GM10248 (cell line): ENCODE measurements around the gene SMTNL2.
A peak's percentile ranks its signal among the peaks of the same experiment; 100 is the strongest.

Experiments
- CTCF ChIA-PET: fragments of 300-600 bp; sonication (Branson Sonifier 250); formaldehyde crosslinking; extraction: SDS; loops from one replicate; lab custom pipeline; 2021; ENCODE audit warnings: antibody characterized with exemption; lab: Yijun Ruan, JAX
- POLR2A ChIA-PET: fragments of 350-650 bp; sonication (Branson Sonifier 250); formaldehyde crosslinking; extraction: SDS; loops from one replicate; lab custom pipeline; 2020; ENCODE audit warnings: antibody characterized with exemption; lab: Yijun Ruan, JAX
- DNase-seq: peaks from one replicate; pipeline ENCODE4 v3.0.0; 2012; ENCODE audit errors: extremely low spot score
- TF ChIP-seq, protein P1 (sequence below): IDR thresholded peaks from 2 replicates; pipeline ENCODE4 v1.5.1; 2012; ENCODE audit warnings: mild to moderate bottlenecking, low read depth; ENCODE audit errors: extremely low read depth, missing control alignments, control extremely low read depth

The SMTNL2 gene

DNA sequence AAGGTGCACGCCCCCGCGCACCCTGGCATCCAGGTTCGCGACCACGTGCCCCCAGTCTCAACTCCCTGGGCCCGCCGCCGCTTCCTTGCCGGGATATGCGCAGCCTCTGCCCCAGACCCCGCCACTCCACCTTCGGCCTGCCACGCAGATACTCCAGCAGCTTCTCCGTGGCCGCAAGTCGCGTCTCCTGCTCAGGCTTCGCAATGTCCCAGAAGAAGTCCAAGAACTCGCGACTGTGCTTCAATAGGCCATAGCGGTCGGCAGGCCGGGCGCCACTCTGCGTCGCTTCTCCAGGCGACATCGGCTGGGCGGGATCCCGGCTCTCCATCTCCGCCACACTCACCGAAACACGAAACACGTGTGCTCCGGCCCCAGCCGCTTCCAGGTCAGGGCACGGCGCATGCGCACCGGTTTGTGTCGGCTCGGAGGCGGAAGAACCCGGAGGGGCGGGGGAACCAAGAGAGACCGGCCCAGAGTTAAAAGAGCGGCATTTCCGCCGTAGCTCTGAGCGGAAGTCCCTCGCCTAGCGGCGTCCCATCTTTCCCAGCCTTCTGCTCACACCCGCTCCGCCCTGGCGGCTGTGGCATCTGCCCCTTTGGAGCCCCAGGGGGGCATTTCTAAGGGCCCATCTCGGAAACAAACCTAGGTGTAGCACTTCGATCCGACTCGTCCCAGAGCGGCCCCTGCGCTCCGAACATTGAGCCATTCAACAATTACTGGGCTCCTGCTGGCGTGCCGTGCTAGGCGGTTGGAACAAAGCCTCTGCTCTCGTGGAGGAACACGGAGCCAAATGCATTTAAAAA is 29.1 kb upstream of the SMTNL2 start, which contains the start of gene MYBBP1A:
TSS of gene MYBBP1A (minus strand) at position 388 of the 803 bp plus-strand sequence. CDS start at position 328, 60 bp downstream.
- TF ChIP-seq, protein P1, sequence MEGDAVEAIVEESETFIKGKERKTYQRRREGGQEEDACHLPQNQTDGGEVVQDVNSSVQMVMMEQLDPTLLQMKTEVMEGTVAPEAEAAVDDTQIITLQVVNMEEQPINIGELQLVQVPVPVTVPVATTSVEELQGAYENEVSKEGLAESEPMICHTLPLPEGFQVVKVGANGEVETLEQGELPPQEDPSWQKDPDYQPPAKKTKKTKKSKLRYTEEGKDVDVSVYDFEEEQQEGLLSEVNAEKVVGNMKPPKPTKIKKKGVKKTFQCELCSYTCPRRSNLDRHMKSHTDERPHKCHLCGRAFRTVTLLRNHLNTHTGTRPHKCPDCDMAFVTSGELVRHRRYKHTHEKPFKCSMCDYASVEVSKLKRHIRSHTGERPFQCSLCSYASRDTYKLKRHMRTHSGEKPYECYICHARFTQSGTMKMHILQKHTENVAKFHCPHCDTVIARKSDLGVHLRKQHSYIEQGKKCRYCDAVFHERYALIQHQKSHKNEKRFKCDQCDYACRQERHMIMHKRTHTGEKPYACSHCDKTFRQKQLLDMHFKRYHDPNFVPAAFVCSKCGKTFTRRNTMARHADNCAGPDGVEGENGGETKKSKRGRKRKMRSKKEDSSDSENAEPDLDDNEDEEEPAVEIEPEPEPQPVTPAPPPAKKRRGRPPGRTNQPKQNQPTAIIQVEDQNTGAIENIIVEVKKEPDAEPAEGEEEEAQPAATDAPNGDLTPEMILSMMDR: no peak
- DNase-seq: peak; percentile 100
- POLR2A ChIA-PET: interaction anchor here (0.6 kb wide), 1 partner anchor 17 kb away, joined by 5 read pairs; no protein-coding TSS in a partner anchor
- CTCF ChIA-PET: interaction anchor here (1.0 to 4.7 kb wide), 3 partner anchors 11 to 348 kb away, joined by 3 to 61 read pairs (median 3); no protein-coding TSS in a partner anchor

DNA sequence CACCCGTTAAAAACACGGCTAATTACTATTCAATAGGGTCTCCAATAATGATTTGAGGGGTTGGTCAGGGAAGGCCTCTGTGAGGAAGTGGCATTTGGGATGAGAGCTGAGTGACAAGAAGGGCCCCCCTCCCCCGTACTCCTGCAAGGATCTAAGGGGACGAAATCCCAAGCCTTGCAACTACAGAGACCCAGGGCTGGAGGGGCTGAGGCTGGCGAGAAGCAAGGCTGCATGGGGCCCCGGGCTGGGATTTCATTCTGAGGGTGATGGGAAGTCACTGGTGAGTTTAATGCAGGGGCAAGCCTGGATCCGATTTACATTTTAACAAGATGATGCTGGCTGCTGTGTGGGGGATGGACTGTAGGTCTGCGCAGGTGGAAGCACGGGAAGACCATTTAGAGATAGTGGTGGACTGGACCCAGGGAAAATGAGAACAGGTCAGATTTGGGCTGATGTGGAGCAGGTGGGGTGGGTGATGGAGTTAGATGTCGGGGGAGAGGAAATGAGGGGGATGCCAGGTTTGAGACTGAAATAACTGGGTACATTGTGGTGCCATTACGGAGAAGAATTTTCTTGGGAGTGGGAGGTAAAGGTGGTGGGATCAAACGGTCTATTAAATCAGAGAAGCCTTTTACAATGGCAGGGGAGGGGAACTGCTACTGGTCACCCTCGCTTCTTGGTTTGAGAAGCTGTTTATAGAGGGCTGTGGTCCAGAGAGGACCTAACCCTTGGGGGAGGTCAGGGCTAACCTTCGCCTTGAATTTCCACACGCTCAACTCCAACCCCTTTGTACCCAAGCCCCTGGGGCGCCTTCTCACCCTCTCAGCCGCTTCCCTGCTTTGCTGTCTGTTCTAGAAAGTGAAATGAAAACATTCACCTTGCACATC is 28.2 kb upstream of the SMTNL2 start:
- CTCF ChIA-PET: interaction anchor here (1.0 to 4.7 kb wide), 2 partner anchors 10 to 71 kb away, joined by 3 to 61 read pairs; no protein-coding TSS in a partner anchor
- POLR2A ChIA-PET: no interaction called here
- no peak for DNase-seq
- TF ChIP-seq, protein P1: no peak

DNA sequence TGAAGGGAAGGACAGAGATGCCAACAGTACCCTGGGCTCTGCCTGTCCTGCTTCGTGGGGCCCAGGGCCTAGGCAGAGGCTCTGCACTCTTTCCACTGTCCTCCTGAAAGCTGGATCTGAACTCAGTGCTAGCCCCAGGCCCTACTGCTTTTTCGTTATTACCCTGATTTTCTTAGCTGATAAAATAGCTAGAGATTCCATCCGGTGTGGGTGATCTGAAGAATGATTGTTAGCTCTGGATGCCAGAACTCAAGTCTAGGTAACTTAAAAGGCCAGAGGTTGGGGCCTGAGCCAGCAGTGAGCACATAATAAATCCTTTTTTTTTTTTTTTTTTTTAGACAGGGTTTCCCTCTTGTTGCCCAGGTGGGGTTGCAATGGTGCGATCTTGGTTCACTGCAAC is 27.3 kb upstream of the SMTNL2 start:
- TF ChIP-seq, protein P1: no peak
- no peak for DNase-seq
- ChIA-PET CTCF (interaction anchor here (1.4 to 4.7 kb wide), 2 partner anchors 9 to 153 kb away, joined by 3 to 61 read pairs; partner anchors contain the start of gene ARRB2), POLR2A (interaction anchor here (1.2 kb wide), 1 partner anchor 233 kb away, joined by 3 read pairs; no protein-coding TSS in a partner anchor)

DNA sequence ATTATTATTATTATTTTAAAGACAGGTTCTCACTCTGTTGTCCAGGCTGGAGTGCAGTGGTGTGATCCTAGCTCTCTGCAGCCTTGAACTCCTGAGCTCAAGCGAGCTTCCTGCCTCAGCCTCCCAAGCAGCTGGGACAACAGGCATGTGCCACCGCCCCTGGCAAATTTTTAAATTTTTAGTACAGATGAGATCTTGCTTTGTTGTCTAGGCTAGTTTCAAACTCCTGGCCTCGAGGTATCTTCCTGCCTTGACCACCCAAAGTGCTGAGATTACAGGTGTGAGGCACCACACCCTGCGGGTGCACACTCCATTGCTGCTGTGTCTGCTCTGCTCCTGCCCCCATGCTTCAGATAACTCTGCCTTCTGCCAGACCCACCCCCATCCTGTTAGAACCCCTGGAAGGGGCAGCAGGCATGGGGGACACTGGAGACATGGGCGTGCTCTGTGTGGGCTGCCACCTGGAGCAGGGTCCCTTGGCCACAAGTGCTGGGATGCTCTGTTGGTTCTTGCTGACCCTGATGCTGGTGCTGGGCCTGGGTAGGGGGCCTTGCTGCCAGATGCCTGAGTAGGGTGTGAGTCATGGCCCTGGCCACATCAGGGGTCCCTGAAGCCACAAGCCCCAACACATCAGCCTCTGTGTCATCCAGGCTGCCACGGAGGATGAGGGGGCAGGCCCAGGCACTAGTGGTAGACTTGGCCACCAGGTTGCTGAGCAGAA is 26.5 kb upstream of the SMTNL2 start:
- no peak for DNase-seq
- CTCF ChIA-PET: interaction anchor here (1.4 to 4.7 kb wide), 2 partner anchors 9 to 152 kb away, joined by 3 to 61 read pairs; partner anchors contain the start of gene ARRB2
- POLR2A ChIA-PET: interaction anchor here (1.2 kb wide), 1 partner anchor 232 kb away, joined by 3 read pairs; no protein-coding TSS in a partner anchor
- TF ChIP-seq, protein P1: no peak

DNA sequence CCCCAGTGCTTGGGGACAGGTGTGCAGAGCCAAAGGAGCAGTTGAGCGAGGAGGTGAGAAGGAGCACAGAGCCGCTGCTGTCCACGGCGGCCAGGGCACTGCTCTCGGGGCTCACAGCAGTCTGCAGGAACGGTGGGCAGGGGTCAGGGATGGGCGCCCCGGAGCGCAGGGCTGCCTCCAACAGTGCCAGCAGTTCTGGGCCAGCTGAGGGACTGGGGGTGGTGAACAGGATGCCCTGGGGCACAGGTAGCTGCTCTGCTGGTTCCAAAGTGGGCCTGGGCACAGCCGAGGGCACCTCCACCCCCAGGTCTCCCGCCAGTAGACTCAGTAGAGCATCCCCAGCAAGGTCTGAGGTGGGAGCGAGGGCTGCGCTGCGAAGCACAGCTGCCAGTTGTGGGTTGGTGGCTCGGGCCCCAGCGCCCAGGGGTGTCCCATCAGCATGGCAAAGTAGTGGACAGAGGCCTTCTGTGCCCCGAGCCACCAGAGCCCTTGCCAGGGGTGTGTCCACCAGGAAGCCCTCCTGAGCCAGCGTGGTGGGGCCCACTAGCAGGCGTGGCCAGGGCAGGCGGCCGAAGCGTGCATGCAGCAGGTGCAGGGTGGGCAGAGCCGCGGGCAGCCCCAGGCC is 25.9 kb upstream of the SMTNL2 start:
- no peak for DNase-seq
- TF ChIP-seq, protein P1: no peak
- ChIA-PET CTCF (interaction anchor here (1.6 to 1.9 kb wide), 2 partner anchors 9 to 69 kb away, joined by 4 read pairs; no protein-coding TSS in a partner anchor), POLR2A (no interaction called here)
